HUES6 (cell line): ENCODE results near the gene SSH2.

Source experiments
- H3K27ac ChIP-seq: 2 replicates; pipeline ENCODE4 v1.7.0; 2013; ENCODE audit warnings: low read depth, mild to moderate bottlenecking, low read length, inconsistent platforms
- H3K27me3 ChIP-seq: 2 replicates; pipeline ENCODE4 v1.6.1; 2013; ENCODE audit warnings: low read length; ENCODE audit not compliant: control insufficient read depth, insufficient read depth
- H3K36me3 ChIP-seq: 2 replicates; pipeline ENCODE4 v1.6.1; 2013; ENCODE audit warnings: low read length; ENCODE audit not compliant: control insufficient read depth, insufficient read depth
- H3K4me1 ChIP-seq: 2 replicates; pipeline ENCODE4 v1.6.1; 2013; ENCODE audit warnings: low read length; ENCODE audit not compliant: control insufficient read depth, insufficient read depth
- H3K4me3 ChIP-seq: 2 replicates; pipeline ENCODE4 v1.5.1; 2013; ENCODE audit warnings: low read depth, low read length
- H3K9ac ChIP-seq: one replicate; pipeline ENCODE4 v1.6.1; 2013; ENCODE audit warnings: mild to moderate bottlenecking, low read length
- H3K9me3 ChIP-seq: 2 replicates; pipeline ENCODE4 v1.6.1; 2013; ENCODE audit warnings: low read depth, low read length; ENCODE audit not compliant: control insufficient read depth, insufficient read depth

The SSH2 gene

DNA sequence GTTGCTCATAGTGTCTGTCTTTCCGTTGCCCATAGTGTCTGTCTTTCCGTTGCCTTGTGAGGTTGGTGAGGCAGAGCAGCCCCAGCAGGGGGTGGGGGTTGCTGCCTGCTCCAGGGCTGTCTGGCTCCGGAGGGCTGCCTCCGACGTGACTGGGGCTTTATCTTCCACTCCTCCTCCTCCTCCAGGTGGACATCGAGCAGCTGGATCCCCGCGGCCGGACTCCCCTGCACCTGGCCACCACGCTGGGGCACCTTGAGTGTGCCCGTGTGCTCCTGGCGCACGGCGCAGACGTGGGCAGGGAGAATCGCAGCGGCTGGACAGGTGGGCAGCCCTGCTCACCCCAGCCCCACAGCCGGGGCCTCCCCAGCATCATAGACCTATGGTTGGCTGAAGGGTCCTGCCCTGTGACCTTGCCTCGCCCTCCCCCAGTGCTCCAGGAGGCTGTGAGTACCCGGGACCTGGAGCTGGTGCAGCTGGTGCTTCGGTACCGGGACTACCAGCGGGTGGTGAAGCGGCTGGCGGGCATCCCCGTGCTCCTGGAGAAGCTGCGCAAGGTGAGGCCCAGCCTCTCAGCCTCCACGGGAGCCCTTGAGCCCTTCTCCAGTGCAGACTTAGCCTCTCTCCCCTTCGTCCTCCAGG lies 322.4 kb downstream of the SSH2 start:
- no peak overlapping the region for H3K9ac ChIP-seq
- 0 out of 2 replicates have a peak, but pooled peaks cover 3% of the 10 kb centered on the region for H3K36me3 ChIP-seq
- H3K4me1 ChIP-seq, result no peaks in the 10 kb centered on the region
- H3K27me3 ChIP-seq, result peaks cover 16% of the 10 kb centered on the region
- H3K9me3 ChIP-seq, result no peaks in the 10 kb centered on the region
- H3K27ac ChIP-seq, result no peak overlapping the region
- no peak overlapping the region for H3K4me3 ChIP-seq

GRCh38 chr17:29603109-29603674 lies 326.8 kb downstream of the SSH2 start:
- H3K36me3 ChIP-seq, result no peaks in the 10 kb centered on the region
- H3K9ac ChIP-seq, result no peak overlapping the region
- no peaks in the 10 kb centered on the region for H3K9me3 ChIP-seq
- no peak overlapping the region for H3K4me3 ChIP-seq
- no peak overlapping the region for H3K27ac ChIP-seq
- no peaks in the 10 kb centered on the region for H3K27me3 ChIP-seq
- 0 out of 2 replicates have a peak, but pooled peaks cover 4% of the 10 kb centered on the region for H3K4me1 ChIP-seq

DNA sequence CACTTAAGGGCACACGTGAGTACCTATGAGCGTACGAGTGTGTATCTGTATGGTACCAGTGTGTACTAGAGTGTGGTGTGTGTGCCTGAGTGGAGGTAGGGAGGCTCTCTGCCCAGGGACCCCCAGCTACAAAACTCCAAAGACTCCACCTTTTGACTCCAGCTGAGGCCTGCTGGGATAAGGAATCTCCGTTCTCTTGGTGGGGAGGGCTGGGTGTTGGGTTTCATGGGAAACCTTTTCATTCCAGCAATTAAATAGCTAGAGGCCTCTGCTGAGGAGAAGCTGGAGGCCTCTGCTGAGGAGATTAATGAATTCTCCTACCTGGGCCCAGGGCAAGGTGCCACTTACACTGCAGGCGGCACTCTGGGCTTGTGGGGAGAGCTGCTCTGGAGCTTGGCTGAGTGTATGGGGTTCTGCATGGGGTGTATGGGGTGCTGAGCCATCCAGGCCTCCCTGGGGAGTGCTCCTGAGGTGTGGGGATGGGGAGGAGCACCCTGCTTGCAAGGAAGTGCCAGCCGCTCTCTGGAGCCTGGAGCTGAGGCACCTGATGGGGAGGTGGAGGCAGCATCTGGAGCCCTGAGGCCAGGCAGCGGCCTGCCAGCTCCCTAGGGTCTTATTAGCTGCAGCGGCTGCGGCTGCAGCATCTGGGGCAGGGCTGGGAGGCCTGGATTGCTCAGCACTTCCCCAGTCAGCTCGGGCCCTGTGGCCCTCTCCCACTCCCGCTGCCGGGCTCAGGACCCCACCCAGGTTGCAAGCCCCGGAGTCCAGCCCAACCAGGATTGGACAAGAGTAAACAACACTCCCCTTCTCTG lies 332.5 kb downstream of the SSH2 start:
- H3K4me3 ChIP-seq, result peak overlapping the region; percentile 36; the same call in 1 of the 2 replicates
- H3K27ac ChIP-seq, result no peak overlapping the region
- H3K9ac ChIP-seq, result no peak overlapping the region
- peaks cover 32% of the 10 kb centered on the region for H3K4me1 ChIP-seq
- no peaks in the 10 kb centered on the region for H3K9me3 ChIP-seq
- peaks cover 6% of the 10 kb centered on the region; the same call in 1 of the 2 replicates for H3K27me3 ChIP-seq
- no peaks in the 10 kb centered on the region for H3K36me3 ChIP-seq

GRCh38 chr17:29596811-29597210 lies 333.2 kb downstream of the SSH2 start:
- H3K27ac ChIP-seq, result no peak overlapping the region
- H3K27me3 ChIP-seq, result peaks cover 6% of the 10 kb centered on the region; the same call in 1 of the 2 replicates
- no peak overlapping the region for H3K9ac ChIP-seq
- peaks cover 39% of the 10 kb centered on the region for H3K4me1 ChIP-seq
- 0 out of 2 replicates have a peak overlapping the region, but pooled peaks have one; percentile 8 for H3K4me3 ChIP-seq
- no peaks in the 10 kb centered on the region for H3K36me3 ChIP-seq
- H3K9me3 ChIP-seq, result no peaks in the 10 kb centered on the region

DNA sequence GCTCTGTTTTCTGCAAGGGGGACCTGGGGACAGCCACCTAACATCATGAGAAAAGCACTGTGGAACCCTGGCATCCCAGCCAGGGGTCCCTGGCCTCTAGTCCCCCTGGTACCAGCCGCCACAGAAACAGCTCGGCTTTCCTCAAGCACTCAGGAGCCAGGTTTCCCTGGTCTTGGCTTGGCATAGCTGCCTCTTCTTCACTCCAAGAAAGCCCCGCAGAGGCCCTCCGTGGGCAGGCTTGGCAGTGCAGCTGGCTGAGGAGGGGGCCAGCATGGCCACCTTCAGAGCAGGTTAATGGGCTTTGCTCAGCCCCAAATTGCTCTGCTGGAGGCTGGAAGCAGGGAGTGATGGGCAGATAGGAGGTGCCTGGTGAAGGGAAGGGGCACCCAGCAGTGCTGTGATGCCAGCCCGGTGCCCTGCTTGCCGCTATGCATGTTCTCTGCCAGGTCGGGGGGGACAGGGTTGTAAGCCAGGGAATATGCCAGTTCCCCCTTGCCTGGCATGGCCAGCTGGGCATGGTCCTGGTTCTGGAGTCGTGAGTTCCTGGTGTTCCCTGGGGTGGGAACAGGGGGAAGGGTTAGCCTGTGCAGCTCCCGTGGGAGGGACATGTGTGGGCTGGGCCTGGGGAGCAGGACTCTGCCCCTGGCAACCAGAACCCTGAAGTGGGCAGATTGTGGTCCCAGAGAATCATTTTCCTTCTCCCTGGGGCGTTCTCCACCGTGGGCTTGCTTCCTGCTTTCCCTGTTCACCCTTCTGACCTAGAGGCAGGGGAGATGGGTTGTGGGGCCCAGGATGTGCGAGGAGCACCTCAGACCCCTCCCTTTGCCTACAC lies 333.9 kb downstream of the SSH2 start:
- Histone ChIP-seq H3K4me3 (no peak overlapping the region), H3K27ac (no peak overlapping the region), H3K36me3 (no peaks in the 10 kb centered on the region), H3K4me1 (peaks cover 40% of the 10 kb centered on the region), H3K27me3 (peaks cover 6% of the 10 kb centered on the region; the same call in 1 of the 2 replicates), H3K9me3 (no peaks in the 10 kb centered on the region), H3K9ac (no peak overlapping the region)

- H3K27ac ChIP-seq, result no peak overlapping the region
- H3K4me3 ChIP-seq, result no peak overlapping the region
- H3K9ac ChIP-seq, result no peak overlapping the region
- H3K27me3 ChIP-seq, result peaks cover 9% of the 10 kb centered on the region; the same call in 1 of the 2 replicates
- H3K4me1 ChIP-seq, result peaks cover 46% of the 10 kb centered on the region
- H3K9me3 ChIP-seq, result no peaks in the 10 kb centered on the region
- H3K36me3 ChIP-seq, result no peaks in the 10 kb centered on the region
Measured at GRCh38 chr17:29595107-29595942, 334.7 kb downstream of the SSH2 start.

- H3K27me3 ChIP-seq, result peaks cover 13% of the 10 kb centered on the region; the same call in 1 of the 2 replicates
- H3K36me3 ChIP-seq, result no peaks in the 10 kb centered on the region
- H3K4me1 ChIP-seq, result peaks cover 53% of the 10 kb centered on the region
- no peak overlapping the region for H3K27ac ChIP-seq
- H3K9me3 ChIP-seq, result no peaks in the 10 kb centered on the region
- no peak overlapping the region for H3K9ac ChIP-seq
- peak overlapping the region; percentile 64; the same call in 1 of the 2 replicates for H3K4me3 ChIP-seq
Measured at GRCh38 chr17:29594519-29595090, 335.4 kb downstream of the SSH2 start.

DNA sequence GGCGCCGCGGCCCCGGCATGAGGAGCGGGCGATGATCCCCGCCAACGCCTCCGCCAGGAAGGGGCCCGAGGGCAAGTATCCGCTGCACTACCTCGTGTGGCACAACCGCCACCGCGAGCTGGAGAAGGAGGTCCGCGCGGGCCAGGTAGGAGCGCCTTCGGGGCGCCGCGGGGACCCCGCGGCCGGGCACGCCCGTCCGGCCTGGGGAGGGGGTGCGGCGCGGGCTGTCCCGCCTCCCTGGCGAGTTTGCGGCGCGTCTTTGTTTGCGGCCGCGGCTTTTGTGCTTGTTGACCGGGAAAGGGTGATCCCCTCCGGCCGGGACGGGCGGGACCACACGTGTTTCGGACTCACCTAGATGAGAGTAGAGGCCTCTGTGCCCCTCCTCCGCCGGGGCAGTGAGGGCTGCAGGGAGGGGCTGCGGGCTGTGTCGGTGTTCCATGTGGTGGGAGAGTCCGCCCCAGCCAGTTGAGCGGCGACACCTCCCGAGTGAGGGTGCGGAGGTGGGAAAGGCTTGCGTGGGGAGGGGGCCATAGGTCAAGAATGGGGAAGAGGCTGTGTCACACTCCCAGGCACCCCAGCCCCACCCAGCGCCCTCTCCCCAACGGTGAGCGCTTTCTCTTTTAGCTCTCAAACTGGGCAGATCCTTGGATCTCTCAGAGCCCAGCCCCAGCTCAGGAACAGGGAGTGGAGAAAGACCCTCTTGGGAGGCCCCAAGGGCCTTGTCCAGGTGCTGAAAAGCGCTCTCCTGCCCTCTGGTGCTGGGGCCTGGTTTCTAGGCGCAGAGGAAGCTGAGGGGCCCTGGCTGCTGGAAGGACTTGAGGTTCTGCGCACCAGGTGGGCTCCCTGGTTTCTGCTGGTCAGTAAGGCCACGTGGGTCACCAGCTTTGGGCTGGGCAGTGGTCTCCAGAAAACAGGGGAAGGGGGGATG lies 336.2 kb downstream of the SSH2 start:
- no peak overlapping the region for H3K9ac ChIP-seq

DNA sequence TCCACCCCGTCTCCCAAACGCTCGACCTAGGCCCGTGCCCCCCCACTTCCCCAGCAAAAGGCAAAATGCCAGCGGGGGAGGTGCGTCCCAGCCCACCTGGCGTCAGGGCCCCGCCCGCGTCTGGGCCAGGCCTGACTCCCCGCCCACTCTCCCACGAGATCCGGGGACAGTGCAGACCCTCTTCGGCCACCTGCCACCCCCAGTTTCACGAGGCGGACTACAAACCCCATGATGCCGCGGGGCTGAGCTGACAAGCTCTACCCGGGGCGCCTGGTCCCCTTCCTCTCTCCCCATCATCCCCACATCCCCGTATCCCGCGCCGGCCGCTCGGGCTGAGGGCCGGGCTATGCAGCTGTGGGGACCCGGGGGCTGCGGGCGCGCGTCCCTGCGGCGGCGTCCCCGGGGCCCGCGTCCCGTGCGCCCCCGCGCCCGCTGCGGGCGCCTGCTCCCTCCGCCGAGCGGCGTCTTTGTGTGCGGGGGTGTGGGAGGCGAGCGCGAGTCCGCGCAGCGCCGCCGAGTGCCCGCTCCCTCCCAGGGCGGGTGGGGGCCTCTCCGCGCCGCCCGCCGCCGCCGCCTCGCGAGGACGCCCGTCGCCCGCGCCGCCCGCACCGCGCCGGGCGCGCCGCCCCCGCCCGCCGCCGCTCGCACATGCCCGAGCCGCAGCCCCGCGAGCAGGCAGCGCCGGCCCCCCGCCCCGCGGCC lies 337.0 kb downstream of the SSH2 start, which contains the start of gene ANKRD13B:
ANKRD13B (plus strand) TSS at position 283 of the 702 bp plus-strand sequence. CDS start 490 bp downstream, outside the sequence.
- H3K9ac ChIP-seq, result no peak within 1 kb of the TSS

More for the DNA sequence above, 336.2 kb downstream of the SSH2 start:
- peak overlapping the region; percentile 64 for H3K4me3 ChIP-seq
- no peaks in the 10 kb centered on the region for H3K9me3 ChIP-seq
- H3K27me3 ChIP-seq, result peaks cover 13% of the 10 kb centered on the region; the same call in 1 of the 2 replicates
- no peak overlapping the region for H3K27ac ChIP-seq
- no peaks in the 10 kb centered on the region for H3K36me3 ChIP-seq
- H3K4me1 ChIP-seq, result peaks cover 51% of the 10 kb centered on the region

More for the DNA sequence above, 337.0 kb downstream of the SSH2 start, which contains the start of gene ANKRD13B:
- H3K9me3 ChIP-seq, result no peaks in the 10 kb centered on the region
- H3K27ac ChIP-seq, result no peak within 1 kb of the TSS
- H3K36me3 ChIP-seq, result no peaks in the 10 kb centered on the region
- peaks cover 53% of the 10 kb centered on the region for H3K4me1 ChIP-seq
- H3K27me3 ChIP-seq, result peaks cover 13% of the 10 kb centered on the region; the same call in 1 of the 2 replicates
- H3K4me3 ChIP-seq, result peak within 1 kb of the TSS; percentile 64
